ENCODE results near the gene ANGPTL1.

ANGPTL1 gene

GRCh38 chr1:178870944-178871343 is at the start of gene ANGPTL1:
Gene ANGPTL1, minus strand, starts transcription at chr1:178871077. Its CDS starts 5,301 bp downstream, at chr1:178865776.
- DNase-seq (ENCODE audit: low read depth): peak; percentile 42

GRCh38 chr1:178919581-178919980 is 48.7 kb upstream of the ANGPTL1 start:
- no peak for DNase-seq (ENCODE audit: low read depth)

- DNase-seq (ENCODE audit: low read depth): no peak
Observed at GRCh38 chr1:178918955-178919354, 48.1 kb upstream of the ANGPTL1 start.

GRCh38 chr1:178918308-178918707 is 47.4 kb upstream of the ANGPTL1 start:
- no peak for DNase-seq (ENCODE audit: low read depth)

GRCh38 chr1:178916448-178917174 is 45.7 kb upstream of the ANGPTL1 start:
- no peak for DNase-seq (ENCODE audit: low read depth)

- no peak for DNase-seq (ENCODE audit: low read depth)
Observed at GRCh38 chr1:178912597-178912996, 41.7 kb upstream of the ANGPTL1 start.

GRCh38 chr1:178910023-178910422 is 39.1 kb upstream of the ANGPTL1 start:
- no peak for DNase-seq (ENCODE audit: low read depth)

GRCh38 chr1:178908358-178908757 is 37.5 kb upstream of the ANGPTL1 start:
- peak; percentile 5 for DNase-seq (ENCODE audit: low read depth)

- no peak for DNase-seq (ENCODE audit: low read depth)
Observed at GRCh38 chr1:178901482-178902125, 30.7 kb upstream of the ANGPTL1 start.

GRCh38 chr1:178899402-178899801 is 28.5 kb upstream of the ANGPTL1 start:
- DNase-seq (ENCODE audit: low read depth): no peak

GRCh38 chr1:178898401-178898800 is 27.5 kb upstream of the ANGPTL1 start:
- DNase-seq (ENCODE audit: low read depth): no peak

GRCh38 chr1:178895928-178896327 is 25.1 kb upstream of the ANGPTL1 start:
- no peak for DNase-seq (ENCODE audit: low read depth)

GRCh38 chr1:178886551-178886950 is 15.7 kb upstream of the ANGPTL1 start:
- DNase-seq (ENCODE audit: low read depth): no peak

- DNase-seq (ENCODE audit: low read depth): no peak
Observed at GRCh38 chr1:178885869-178886268, 15.0 kb upstream of the ANGPTL1 start.

- DNase-seq (ENCODE audit: low read depth): no peak
Observed at GRCh38 chr1:178881950-178882349, 11.1 kb upstream of the ANGPTL1 start.

GRCh38 chr1:178877896-178878295 is 7.0 kb upstream of the ANGPTL1 start:
- no peak for DNase-seq (ENCODE audit: low read depth)

GRCh38 chr1:178875936-178876335 is 5.1 kb upstream of the ANGPTL1 start:
- DNase-seq (ENCODE audit: low read depth): no peak

- no peak for DNase-seq (ENCODE audit: low read depth)
Observed at GRCh38 chr1:178874966-178875365, 4.1 kb upstream of the ANGPTL1 start.

- no peak for DNase-seq (ENCODE audit: low read depth)
Observed at GRCh38 chr1:178871551-178872320, 859 bp upstream of the ANGPTL1 start.

- no peak for DNase-seq (ENCODE audit: low read depth)
Observed at GRCh38 chr1:178870221-178870620, 656 bp downstream of the ANGPTL1 start.

GRCh38 chr1:178869119-178869697 is 1.7 kb downstream of the ANGPTL1 start:
- DNase-seq (ENCODE audit: low read depth): peak; percentile 27

GRCh38 chr1:178868706-178869105 is 2.2 kb downstream of the ANGPTL1 start:
- no peak for DNase-seq (ENCODE audit: low read depth)

- no peak for DNase-seq (ENCODE audit: low read depth)
Observed at GRCh38 chr1:178867670-178868069, 3.2 kb downstream of the ANGPTL1 start.

Measured in non-pigmented ciliary epithelial cell (primary cell).